ENCODE data around the gene ZNF280C. TPM values are rescaled to one million over a fixed set of nuclear protein-coding genes. Genes with fewer than 3 reads are reported as not detected.

The ZNF280C gene
- total RNA-seq, 1 donor from 2014 or later: 5.7 TPM

DNA sequence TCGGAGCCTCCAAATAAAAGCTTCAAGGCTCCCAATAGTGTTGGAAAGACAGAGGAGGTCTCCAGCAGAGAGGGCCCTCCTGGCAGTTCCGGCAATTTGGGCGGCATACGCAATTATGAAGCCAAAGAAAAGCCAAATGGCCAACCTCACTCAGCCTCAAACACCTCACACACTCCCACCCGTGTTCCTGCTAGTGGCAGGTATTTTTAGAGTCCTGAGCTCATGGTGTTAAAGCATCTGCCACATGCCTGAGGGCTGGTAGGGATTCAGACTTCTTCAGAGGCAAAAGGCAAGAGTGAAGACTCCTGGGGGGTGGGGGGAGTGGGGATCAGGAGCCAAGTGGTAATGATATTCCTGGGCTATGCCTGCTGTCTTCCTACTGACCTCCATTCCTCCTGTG, 89.5 kb downstream of the ZNF280C start:
- intact Hi-C loops (cut with micrococcal nuclease): no loop called here

DNA sequence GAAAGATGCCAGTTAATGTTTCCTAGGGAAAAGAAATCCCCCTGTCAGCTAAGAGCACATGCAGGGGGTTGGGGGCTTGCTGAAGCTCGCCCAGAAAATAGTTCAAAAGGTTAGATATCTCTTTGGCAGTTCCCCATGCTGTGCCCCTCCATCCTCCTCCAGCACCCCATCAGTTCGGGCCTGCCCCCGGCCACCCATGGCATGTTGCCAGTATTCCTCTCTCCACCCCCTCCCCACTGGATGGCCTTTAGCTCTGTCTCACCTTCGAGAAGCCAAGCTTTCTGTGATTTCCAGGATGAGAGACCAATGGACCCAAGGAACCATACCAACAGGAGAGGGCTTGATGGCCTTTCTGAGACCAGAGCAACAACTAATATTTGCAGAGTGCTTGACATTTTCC, 91.8 kb downstream of the ZNF280C start:
- intact Hi-C loops (cut with micrococcal nuclease): no loop called here

DNA sequence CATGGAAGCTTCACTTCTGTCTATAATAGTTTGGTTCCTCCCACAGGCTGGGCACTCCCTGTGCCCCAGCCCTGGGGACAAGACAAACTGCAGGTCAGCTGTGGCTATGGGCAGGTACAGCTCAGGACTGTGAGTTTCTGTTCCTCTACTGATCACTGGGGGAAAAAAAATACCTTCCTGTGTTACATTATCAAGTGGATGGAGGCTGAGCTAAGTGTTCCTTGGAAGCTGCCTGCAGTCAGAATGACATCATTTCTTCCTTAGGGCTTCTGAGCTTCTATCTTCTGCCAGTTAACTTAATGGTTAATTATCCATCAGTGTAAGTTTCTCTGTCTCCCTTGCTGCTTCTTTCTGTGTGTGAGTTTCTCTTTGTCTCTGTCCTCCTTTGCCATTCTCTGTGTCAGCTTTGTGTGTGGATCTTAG, 92.3 kb downstream of the ZNF280C start:
- intact Hi-C loops (cut with micrococcal nuclease): no loop called here

DNA sequence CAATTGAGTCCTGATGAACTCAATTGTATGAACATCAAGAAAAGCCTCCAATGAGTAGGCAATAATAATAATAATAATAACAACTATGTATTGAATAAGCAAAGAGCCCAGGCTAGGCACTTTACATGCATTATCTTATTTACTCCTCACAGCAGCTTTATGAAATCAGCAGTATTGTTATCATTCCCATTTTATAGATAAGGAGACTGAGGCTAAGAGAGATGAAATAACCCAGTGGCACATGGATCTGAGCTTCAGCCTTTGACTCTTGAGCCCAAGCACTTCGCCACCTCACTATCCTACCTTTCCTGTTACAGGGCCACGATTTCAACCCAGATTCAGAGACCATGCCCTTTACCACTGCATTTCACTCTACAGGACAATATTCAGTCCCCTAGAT, 93.8 kb downstream of the ZNF280C start:
- intact Hi-C loops (cut with micrococcal nuclease): loop anchor here (5.0 kb wide), 2 partner anchors 53 to 162 kb away; partner anchors contain the start of gene SLC25A14

DNA sequence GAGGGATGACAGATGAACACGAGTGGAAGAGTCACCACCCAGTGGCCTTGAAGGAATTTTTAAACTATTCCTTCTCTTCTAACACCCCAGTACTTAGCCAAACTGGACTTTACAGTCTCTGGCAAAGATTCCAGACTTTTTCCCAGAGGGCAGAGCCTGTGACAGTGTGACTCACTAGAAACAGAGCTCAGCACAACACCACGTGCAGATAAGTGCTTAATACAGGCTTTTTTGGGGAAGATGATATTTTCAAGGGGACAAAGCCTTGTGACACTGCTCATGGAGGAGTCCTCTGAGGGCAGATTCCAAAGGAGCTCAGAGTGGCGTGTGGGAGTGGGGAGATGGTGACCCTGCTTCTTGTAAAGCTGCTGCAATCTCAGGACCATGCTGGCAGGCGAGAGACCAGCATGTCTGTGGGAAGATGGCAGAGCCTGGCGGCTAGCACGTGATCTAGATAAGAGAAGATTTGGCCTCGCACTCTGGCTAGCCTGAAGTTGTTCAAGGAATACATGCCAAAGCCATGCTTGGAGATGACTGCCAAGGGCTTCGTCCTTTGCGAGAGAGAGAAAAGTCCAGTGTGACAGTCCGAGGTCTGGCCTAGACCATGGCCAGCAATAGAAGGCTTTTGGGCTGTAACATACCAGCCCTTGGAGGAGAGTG, 94.5 kb downstream of the ZNF280C start:
- intact Hi-C loops (cut with micrococcal nuclease): loop anchor here (5.0 kb wide), 2 partner anchors 52 to 163 kb away; partner anchors contain the start of gene SLC25A14

DNA sequence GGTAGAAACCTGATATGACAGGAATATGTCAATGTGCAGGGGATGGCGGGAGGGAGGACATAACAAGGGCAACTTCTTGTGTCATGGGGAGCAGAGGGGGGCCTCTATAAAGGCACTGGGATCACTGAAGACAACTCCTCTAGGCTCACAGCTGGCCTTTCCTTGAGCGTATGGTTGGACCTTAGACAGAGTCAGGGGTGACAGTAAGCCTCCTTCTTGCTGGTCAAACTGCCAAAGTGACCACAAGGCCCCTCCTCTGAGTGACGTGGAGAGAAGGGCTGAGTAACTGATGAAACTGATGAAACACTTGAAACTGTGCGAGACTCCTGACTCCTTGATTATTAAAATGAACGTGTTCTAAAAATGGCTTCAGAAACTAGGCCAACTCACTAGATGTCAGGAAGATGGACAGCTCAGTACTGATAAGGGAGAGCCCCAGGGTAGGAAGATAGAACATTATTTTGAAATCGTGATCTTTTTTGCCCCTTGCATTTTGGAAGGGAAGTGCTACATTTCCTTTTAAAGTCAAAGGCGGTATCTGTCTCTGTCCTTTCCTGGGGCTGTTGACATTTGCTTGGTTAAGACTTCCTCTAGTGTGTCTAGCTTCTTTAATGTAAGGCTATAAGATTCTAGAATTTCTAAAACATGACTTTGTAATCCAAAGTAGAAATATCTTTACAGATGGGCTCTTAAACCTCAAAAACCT, 95.4 kb downstream of the ZNF280C start:
- intact Hi-C loops (cut with micrococcal nuclease): loop anchor here (1.0 to 5.0 kb wide), 3 partner anchors 8 to 164 kb away; partner anchors contain the start of genes AIFM1 and SLC25A14

DNA sequence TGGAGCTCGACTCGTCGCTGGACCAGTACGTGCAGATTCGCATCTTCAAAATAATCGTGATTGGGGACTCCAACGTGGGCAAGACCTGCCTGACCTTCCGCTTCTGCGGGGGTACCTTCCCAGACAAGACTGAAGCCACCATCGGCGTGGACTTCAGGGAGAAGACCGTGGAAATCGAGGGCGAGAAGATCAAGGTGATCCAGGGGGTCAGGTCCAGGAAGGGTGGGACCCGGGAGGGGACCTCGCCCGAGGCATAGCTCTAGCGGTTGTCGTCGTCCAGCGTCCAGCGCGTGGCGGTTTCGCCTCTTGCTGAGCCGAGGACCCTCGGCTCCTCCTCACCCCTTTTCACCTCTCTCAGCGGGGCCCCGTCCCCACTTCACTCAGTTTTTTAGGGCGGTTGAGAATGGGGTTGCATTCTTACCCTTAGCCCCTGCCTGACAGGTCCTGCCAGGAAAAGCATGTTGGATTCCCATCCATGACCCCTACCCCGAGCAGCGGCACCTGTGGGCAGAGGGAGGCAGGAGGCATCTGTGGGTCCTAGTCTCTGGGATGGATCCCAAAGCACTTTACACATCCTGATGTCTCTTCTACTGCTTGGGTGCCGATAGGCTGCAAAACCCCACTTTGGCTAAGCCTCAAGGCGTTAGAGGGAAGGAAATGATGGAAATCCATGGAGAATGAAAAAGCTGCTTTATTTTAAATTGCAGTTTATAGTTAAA, 96.4 kb downstream of the ZNF280C start:
- intact Hi-C loops (cut with micrococcal nuclease): loop anchor here (5.0 kb wide), 2 partner anchors 50 to 165 kb away; partner anchors contain the start of gene SLC25A14

DNA sequence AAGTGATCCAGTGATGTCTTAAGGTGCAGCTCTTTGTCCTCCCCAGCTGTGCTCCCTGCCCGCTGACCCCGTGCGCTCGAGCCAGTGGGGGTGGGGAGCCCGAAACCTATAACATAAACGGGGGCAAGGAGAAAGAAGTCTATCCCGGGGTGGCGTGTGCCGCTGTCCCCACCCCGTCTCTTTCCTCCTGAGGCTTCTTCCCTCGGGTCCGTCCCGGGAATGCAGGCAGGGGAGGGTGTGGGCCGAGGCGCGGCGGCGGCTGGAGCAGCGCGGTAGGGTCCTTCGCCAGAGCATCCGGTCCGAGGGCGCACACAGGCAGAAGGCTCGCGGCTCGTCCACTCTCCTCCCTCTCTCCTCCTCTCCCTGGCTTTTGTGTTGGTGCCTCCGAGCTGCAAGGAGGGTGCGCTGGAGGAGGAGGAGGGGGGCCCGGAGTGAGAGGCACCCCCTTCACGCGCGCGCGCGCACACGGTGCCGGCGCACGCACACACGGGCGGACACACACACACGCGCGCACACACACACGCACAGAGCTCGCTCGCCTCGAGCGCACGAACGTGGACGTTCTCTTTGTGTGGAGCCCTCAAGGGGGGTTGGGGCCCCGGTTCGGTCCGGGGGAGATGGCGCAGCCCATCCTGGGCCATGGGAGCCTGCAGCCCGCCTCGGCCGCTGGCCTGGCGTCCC, 97.1 kb downstream of the ZNF280C start, which contains the start of gene RAB33A:
TSS of gene RAB33A (plus strand) at position 517 of the 681 bp plus-strand sequence. CDS start at position 618, 101 bp downstream.
- intact Hi-C loops (cut with micrococcal nuclease): loop anchor here (2.0 to 5.0 kb wide), 3 partner anchors 49 to 166 kb away; partner anchors contain the start of genes SLC25A14 and ZNF280C

DNA sequence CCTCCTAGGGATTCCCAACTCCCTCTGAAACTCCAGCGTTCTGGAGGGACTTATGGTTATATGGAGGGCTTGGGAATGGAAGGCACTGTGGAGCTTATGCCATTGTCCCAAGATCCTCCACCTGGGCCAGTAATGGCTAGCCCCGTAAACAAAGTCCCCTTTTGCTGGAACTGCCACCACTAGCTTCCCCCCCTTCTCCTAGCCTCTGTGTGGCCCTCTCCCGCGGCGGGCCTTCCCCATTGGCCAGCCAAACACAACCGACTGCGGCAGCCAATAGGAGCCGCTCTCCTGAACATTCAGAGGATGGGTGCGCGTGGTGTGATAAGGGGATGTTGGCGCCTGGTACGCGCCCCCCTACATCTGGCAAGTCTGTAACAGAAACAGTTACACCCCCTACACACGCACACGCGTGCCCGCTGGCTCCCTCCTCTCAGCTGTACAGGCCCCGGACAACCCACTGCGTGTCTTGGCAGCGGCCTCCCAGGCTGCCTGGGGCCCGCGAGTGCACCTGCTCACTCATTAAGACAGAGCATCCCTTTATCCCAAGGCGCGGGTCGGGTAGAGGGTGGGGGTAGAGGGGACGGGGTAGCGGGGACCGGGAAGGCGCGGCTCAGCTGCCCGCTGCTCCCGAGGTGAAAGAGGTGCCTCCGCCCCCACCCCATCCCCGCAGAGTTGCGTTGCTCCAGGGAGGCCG, 97.8 kb downstream of the ZNF280C start:
- intact Hi-C loops (cut with micrococcal nuclease): loop anchor here (2.0 to 5.0 kb wide), 3 partner anchors 49 to 166 kb away; partner anchors contain the start of genes SLC25A14 and ZNF280C

DNA sequence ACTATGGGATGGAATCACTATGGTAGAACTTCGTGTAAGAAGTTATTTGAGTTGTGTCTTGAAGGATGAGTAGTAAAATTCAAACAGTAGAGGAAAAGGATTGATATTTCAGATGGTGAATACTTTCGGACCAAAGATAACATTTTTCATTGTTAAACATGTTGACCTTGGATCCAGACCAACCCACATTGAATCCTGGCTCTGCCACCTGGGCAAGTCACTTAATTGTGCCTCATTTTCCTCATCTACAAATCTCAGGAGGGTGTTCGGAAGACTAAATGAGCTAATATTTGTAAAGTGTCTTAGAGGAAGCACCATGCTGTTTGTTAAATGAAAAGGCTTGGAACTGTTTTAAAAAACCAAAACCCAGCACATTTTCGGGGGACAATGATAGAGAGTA, 101.7 kb downstream of the ZNF280C start:
- intact Hi-C loops (cut with micrococcal nuclease): loop anchor here (2.0 to 5.0 kb wide), 2 partner anchors 184 to 385 kb away; partner anchors contain the start of gene BCORL1

DNA sequence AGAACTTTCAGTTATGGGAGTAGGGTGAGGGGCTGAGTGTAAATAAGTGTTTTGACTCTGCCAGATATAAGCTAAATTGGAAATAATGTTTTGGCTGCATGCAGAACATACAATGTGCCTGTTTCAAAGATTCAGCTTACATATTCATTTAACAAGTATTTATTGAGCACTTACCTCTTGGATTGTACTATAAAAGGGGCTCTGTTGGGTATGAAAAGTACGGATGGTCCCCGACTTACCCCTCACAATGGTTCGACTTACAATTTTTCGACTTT, 102.3 kb downstream of the ZNF280C start:
- intact Hi-C loops (cut with micrococcal nuclease): loop anchor here (2.0 to 5.0 kb wide), 2 partner anchors 184 to 384 kb away; partner anchors contain the start of gene BCORL1

DNA sequence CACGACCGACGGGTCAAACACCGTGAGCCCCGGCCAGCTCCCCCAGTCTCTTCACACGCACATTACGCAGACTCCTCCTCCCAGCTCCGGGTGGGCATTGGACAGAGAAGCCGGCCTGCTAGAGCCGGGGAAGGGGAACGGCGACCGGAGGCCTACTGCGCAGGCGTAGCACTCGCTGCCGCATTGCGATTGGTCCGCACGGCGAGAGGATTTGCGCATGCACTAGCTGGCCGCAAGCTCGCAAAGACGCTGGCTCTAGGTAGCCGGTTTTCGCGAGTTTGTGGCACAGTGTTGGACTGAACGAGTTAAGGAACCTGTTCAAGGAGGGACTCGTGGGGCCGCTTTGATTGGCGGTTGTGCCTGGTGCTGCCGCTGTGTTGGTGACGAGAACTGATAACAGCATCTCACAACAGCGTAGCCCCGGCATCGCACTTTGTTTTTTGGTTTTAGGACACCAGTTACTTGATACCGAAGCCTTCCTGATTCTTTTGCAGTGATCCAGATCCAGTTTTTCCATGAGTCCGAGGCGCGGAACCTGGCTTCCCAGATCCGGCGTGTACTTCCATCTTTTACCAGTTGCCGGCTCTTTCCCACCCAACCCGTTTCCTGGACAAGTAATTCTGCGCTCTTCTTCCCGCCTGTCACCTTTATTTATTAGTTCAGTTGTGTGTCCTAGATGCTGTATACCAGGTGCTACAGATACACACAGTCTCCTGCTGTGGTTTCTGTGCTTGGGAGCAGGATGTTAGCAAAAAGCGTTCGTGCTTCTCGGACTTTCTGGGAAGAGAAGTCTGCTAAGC, 102.8 kb downstream of the ZNF280C start, which contains the start of gene AIFM1:
TSS of gene AIFM1 (minus strand) at position 139 of the 800 bp plus-strand sequence. CDS start 185 bp downstream, outside the sequence.
- intact Hi-C loops (cut with micrococcal nuclease): loop anchor here (1.0 to 5.0 kb wide), 5 partner anchors 7 to 384 kb away; partner anchors contain the start of gene BCORL1

DNA sequence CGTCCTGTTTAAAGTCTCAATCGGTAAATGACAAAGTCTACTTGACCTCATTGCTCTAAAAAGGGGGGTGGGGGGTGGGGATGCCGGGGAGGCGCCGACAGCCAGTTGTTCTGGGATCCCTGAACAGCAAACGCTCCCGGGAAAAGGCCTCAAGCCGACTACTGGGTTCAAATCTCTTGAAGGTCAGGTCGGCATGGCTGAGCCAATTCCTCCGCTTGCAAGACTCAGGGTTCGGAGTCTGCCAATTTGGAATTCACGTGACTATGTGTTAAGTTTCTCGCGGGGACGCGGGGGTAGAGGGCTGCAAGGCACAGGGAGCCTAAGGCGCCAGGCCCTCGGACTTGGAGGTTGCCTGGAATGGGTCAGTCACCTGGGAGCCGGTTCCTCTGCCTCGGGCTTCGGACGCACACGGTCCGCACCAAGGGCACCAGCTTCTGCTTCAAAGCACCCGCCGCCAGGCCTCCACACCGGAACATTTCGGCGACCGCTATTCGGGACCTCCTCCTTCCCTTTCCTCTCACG, 103.5 kb downstream of the ZNF280C start:
- intact Hi-C loops (cut with micrococcal nuclease): loop anchor here (1.0 to 5.0 kb wide), 4 partner anchors 8 to 383 kb away; no protein-coding TSS in a partner anchor

DNA sequence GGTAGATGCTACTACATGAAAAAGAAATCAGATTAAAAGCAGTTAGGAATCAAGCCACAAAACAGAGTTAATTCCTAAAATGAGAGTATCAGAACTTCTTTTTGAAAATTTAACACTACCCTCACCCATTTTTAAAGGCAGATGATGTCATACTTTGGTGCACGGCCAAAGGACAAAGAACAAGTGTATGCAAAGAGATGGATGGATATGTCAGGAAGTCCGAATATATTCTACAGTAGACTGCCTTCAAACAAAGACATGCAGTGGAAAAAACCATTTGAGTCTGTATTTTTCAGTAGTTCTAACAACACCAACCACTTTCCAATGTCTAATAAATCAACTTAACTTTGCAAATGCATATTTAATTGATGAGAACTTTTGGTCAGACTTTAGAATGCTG, 105.3 kb downstream of the ZNF280C start:
- intact Hi-C loops (cut with micrococcal nuclease): no loop called here

DNA sequence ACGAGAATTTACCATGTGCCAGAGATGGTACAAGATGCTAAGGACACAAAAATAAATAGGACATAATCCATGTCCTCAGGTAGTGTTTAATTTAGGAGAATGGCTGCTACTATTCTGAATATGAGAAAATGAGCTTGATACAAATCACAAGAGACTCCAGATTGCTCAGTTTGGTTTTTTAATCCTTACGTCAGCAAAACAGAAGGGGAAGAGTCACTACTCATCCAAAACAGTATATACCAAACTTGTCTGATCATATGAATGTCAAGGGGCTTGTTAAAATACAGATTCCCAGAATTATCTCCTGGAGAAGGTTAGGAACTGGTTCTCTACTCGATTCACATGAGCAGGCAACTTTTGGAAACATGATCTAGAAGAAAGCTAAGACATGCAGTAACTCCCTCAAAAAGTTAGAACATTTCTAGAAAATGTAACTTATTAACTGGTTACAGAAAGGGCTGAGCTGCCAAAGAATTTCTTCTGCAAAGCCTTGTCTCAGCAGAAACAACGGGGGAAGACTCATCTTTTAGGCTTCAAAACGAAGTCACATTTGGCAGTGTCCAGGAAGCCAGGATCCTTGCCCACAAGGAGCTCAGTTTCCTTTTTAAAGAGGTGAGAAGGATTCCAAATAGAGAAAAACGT, 106.5 kb downstream of the ZNF280C start:
- intact Hi-C loops (cut with micrococcal nuclease): no loop called here

DNA sequence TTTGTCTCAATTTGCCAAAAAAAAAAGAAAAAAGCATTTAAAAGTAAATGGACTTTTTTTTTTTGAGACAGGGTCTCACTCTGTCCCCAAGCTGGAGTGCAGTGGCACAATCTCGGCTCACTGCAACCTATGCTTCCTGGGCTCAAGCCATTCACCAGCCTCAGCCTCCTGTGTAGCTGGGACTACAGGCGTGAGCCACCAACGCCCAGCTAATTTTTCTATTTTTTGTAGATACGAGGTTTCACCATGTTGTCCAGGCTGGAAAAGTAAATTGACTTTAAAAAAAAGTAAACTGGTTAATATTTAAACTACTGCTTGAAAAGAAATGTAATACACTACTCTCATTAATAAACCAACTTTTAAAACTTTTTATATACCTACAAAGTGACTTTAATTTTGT, 108.9 kb downstream of the ZNF280C start:
- intact Hi-C loops (cut with micrococcal nuclease): no loop called here

DNA sequence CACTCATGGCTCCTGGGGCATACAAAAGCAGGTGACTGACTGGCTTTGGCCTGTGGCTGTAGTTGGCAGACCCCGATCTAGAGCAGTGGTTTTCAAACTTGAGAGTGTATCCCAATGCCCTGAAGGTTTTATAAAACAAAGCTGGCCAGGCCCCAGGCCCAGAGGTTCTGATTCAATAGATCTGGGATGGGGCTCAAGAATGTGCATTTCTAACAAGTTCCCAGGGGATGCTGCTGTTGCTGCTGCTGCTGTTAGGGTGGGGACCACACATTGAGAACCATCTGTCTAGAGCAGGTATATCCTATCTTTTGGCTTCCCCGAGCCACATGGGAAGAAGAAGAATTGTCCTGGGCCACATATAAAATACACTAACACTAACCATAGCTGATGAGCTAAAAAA, 110.4 kb downstream of the ZNF280C start:
- intact Hi-C loops (cut with micrococcal nuclease): no loop called here

DNA sequence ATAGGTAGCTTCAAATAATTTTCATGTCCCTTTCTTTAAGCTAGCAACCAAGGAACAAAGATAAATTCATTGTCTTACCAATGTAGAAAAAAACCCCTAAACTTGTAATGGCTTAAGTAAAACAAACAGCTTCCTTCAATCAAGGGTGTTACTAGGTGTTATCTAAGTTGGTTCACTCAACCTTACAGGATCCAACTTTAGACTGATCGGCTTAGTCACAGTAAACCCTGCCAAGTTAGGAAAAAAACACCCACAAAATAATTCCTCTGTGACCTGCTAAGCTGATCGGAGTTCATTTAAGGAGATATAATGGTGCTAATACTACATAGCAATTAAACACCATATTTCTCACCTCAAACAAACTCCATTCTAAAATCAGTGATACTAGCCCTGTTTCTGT, 113.1 kb downstream of the ZNF280C start:
- intact Hi-C loops (cut with micrococcal nuclease): no loop called here

Measured in T-helper 2 cell treated with Interferon-gamma antibody and Interleukin-4, amounts not matched to agents 100 ng/mL and 5 ng/mL, for 36 hours (primary cell).